ENCODE results near the gene DUSP16. TPM values are rescaled to one million over a fixed set of nuclear protein-coding genes. Genes with fewer than 3 reads are reported as not detected.
A peak's percentile ranks its signal among the peaks of the same experiment; 100 is the strongest.

DUSP16 gene
- polyA plus RNA-seq, 1 donor from 2014 or later: 42.5 TPM

DNA sequence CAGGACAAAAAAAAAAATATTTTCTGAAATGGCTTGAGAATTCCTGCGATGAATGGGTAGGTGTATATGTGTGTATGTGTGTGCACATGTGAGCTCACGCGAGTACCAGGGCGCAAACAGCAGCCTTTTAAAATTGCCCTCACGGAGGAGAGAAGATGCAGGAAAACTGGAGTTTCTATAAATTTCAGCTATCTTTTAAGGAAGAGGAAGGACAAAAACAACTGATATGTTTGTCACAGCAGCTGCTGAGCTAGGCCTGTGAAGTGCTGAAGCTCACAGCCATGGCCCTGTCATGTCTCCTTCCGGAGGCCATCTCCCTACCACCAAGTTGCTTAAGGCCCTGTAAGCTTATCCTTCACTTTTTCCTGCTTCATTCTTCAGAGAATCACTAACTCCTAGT lies 40.8 kb downstream of the DUSP16 start:
- Histone ChIP-seq H3K9me3 (ENCODE audit: low read length) (no peaks in the 10 kb centered on the region), H4K20me1 (ENCODE audit: insufficient read depth) (no peaks in the 10 kb centered on the region), H3K9me2 (ENCODE audit: insufficient read depth, low read length) (no peaks in the 10 kb centered on the region), H3K27me3 (ENCODE audit: insufficient read depth, low read depth, low read length) (no peaks in the 10 kb centered on the region), H3K36me3 (ENCODE audit: insufficient read depth, low read length) (no peaks in the 10 kb centered on the region), H3F3A (ENCODE audit: insufficient read depth, low read length, poor library complexity, severe bottlenecking) (no peaks in the 10 kb centered on the region), H2AFZ (ENCODE audit: low read depth, low read length) (peak overlapping the region; percentile 24), H3K79me2 (replicated peaks; ENCODE audit: insufficient read depth, low read length) (peaks cover 40% of the 10 kb centered on the region), H3K4me2 (ENCODE audit: low read length) (peak overlapping the region; percentile 85), H3K9ac (ENCODE audit: low read length) (peak overlapping the region; percentile 74), H3K4me3 (ENCODE audit: low read length) (peak overlapping the region; percentile 67), H3K27ac (ENCODE audit: low read length) (peak overlapping the region; percentile 82)
- TF ChIP-seq, protein P1, sequence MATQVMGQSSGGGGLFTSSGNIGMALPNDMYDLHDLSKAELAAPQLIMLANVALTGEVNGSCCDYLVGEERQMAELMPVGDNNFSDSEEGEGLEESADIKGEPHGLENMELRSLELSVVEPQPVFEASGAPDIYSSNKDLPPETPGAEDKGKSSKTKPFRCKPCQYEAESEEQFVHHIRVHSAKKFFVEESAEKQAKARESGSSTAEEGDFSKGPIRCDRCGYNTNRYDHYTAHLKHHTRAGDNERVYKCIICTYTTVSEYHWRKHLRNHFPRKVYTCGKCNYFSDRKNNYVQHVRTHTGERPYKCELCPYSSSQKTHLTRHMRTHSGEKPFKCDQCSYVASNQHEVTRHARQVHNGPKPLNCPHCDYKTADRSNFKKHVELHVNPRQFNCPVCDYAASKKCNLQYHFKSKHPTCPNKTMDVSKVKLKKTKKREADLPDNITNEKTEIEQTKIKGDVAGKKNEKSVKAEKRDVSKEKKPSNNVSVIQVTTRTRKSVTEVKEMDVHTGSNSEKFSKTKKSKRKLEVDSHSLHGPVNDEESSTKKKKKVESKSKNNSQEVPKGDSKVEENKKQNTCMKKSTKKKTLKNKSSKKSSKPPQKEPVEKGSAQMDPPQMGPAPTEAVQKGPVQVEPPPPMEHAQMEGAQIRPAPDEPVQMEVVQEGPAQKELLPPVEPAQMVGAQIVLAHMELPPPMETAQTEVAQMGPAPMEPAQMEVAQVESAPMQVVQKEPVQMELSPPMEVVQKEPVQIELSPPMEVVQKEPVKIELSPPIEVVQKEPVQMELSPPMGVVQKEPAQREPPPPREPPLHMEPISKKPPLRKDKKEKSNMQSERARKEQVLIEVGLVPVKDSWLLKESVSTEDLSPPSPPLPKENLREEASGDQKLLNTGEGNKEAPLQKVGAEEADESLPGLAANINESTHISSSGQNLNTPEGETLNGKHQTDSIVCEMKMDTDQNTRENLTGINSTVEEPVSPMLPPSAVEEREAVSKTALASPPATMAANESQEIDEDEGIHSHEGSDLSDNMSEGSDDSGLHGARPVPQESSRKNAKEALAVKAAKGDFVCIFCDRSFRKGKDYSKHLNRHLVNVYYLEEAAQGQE (IDR thresholded peaks at IDR 0.05; ENCODE audit: borderline replicate concordance): no peak
- TF ChIP-seq POLR2AphosphoS5 (IDR thresholded peaks at IDR 0.05) (no peak), EP300 (conservative IDR thresholded peaks at IDR 0.05; ENCODE audit: poor library complexity, severe bottlenecking) (no peak), TAF1 (IDR thresholded peaks at IDR 0.05; ENCODE audit: low read depth) (no peak), EZH2 (IDR thresholded peaks at IDR 0.05; ENCODE audit: borderline replicate concordance, insufficient read depth, low read length, poor library complexity, severe bottlenecking) (no peak)
- TF ChIP-seq, protein P2, sequence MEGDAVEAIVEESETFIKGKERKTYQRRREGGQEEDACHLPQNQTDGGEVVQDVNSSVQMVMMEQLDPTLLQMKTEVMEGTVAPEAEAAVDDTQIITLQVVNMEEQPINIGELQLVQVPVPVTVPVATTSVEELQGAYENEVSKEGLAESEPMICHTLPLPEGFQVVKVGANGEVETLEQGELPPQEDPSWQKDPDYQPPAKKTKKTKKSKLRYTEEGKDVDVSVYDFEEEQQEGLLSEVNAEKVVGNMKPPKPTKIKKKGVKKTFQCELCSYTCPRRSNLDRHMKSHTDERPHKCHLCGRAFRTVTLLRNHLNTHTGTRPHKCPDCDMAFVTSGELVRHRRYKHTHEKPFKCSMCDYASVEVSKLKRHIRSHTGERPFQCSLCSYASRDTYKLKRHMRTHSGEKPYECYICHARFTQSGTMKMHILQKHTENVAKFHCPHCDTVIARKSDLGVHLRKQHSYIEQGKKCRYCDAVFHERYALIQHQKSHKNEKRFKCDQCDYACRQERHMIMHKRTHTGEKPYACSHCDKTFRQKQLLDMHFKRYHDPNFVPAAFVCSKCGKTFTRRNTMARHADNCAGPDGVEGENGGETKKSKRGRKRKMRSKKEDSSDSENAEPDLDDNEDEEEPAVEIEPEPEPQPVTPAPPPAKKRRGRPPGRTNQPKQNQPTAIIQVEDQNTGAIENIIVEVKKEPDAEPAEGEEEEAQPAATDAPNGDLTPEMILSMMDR (IDR thresholded peaks at IDR 0.05; ENCODE audit: poor library complexity, severe bottlenecking): no peak

DNA sequence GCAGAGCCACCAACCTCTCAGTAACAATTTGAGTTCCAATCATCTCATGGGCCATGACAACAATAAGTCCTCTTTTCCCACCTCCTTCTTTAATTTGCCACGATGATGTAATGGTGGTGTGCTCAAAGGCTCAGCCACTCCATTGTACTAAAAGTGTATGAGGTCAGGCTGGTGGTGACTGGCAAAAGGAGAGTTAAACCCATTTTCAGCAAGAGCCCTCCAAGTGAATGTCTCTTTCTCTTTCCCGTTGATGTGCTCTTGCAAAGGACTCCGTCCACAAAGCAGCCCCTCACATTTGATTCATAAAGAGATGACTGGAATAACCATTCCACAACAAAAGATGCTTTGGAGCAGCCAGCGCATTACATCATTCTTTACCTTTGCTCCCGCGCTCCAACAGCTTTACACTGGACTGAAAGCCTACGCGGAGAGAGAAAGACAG lies 41.6 kb downstream of the DUSP16 start:
- Histone ChIP-seq H4K20me1 (ENCODE audit: insufficient read depth) (no peaks in the 10 kb centered on the region), H3K4me3 (ENCODE audit: low read length) (peak overlapping the region; percentile 67), H3K79me2 (replicated peaks; ENCODE audit: insufficient read depth, low read length) (peaks cover 47% of the 10 kb centered on the region), H3K27me3 (ENCODE audit: insufficient read depth, low read depth, low read length) (no peaks in the 10 kb centered on the region), H3K4me2 (ENCODE audit: low read length) (peak overlapping the region; percentile 85), H3F3A (ENCODE audit: insufficient read depth, low read length, poor library complexity, severe bottlenecking) (no peaks in the 10 kb centered on the region), H3K9ac (ENCODE audit: low read length) (peak overlapping the region; percentile 74), H3K36me3 (ENCODE audit: insufficient read depth, low read length) (no peaks in the 10 kb centered on the region), H3K9me3 (ENCODE audit: low read length) (no peaks in the 10 kb centered on the region), H3K27ac (ENCODE audit: low read length) (peak overlapping the region; percentile 82), H3K9me2 (ENCODE audit: insufficient read depth, low read length) (no peaks in the 10 kb centered on the region), H2AFZ (ENCODE audit: low read depth, low read length) (peak overlapping the region; percentile 47)
- TF ChIP-seq, protein P1 (IDR thresholded peaks at IDR 0.05; ENCODE audit: borderline replicate concordance): peak; percentile 93
- TF ChIP-seq EZH2 (IDR thresholded peaks at IDR 0.05; ENCODE audit: borderline replicate concordance, insufficient read depth, low read length, poor library complexity, severe bottlenecking): no peak
- TF ChIP-seq EP300 (conservative IDR thresholded peaks at IDR 0.05; ENCODE audit: poor library complexity, severe bottlenecking): no peak
- TF ChIP-seq SMC3 (conservative IDR thresholded peaks at IDR 0.05; ENCODE audit: poor library complexity): no peak
- TF ChIP-seq, protein P2 (IDR thresholded peaks at IDR 0.05; ENCODE audit: poor library complexity, severe bottlenecking): no peak
- TF ChIP-seq RAD21 (conservative IDR thresholded peaks at IDR 0.05): peak; percentile 34
- peak; percentile 93 for TF ChIP-seq TAF1 (IDR thresholded peaks at IDR 0.05; ENCODE audit: low read depth)
- no peak for TF ChIP-seq MXI1 (conservative IDR thresholded peaks at IDR 0.05; ENCODE audit: poor library complexity, severe bottlenecking)
- TF ChIP-seq POLR2AphosphoS5 (IDR thresholded peaks at IDR 0.05): peak; percentile 65

Data from neural cell (in vitro differentiated cells).